ENCODE results near the gene MBNL2. TPM values are rescaled to one million over a fixed set of nuclear protein-coding genes. Genes with fewer than 3 reads are reported as not detected.

The MBNL2 gene
- total and polyA plus RNA-seq, 2 of the 13 experiments (the other 11 are each of a cell fraction or from before 2014, with no cell fraction given): 30.8 to 59.0 TPM

- TF ChIP-seq POGK (CRISPR knock-in tag; conservative IDR thresholded peaks at IDR 0.05) (0 out of 2 replicates have a peak, but pooled peaks have one; percentile 53), WIZ (CRISPR knock-in tag; IDR thresholded peaks at IDR 0.05) (no peak), MIER2 (CRISPR knock-in tag; IDR thresholded peaks at IDR 0.05) (no peak), ZNF331 (CRISPR knock-in tag; IDR thresholded peaks at IDR 0.05) (peak; percentile 15), ZNF547 (CRISPR knock-in tag; IDR thresholded peaks at IDR 0.05) (no peak), ZFP62 (CRISPR knock-in tag; IDR thresholded peaks at IDR 0.05) (no peak), ZNF614 (CRISPR knock-in tag; IDR thresholded peaks at IDR 0.05; ENCODE audit: borderline replicate concordance) (no peak), BCLAF1 (IDR thresholded peaks at IDR 0.05) (no peak), SCMH1 (CRISPR knock-in tag; IDR thresholded peaks at IDR 0.05; ENCODE audit: borderline replicate concordance) (no peak), ZNF124 (CRISPR knock-in tag; IDR thresholded peaks at IDR 0.05) (no peak), SUZ12 (IDR thresholded peaks at IDR 0.05; ENCODE audit: low read depth, low read length) (no peak), ZNF883 (CRISPR knock-in tag; IDR thresholded peaks at IDR 0.05; ENCODE audit: not compliant biosample characterization) (no peak), DZIP1 (CRISPR knock-in tag; IDR thresholded peaks at IDR 0.05) (no peak), ZNF75D (CRISPR knock-in tag; IDR thresholded peaks at IDR 0.05; ENCODE audit: borderline replicate concordance) (no peak), MAFG (CRISPR knock-in tag; IDR thresholded peaks at IDR 0.05) (no peak), ELK4 (CRISPR knock-in tag; IDR thresholded peaks at IDR 0.05; ENCODE audit: borderline replicate concordance) (no peak), ZMAT3 (CRISPR knock-in tag; conservative IDR thresholded peaks at IDR 0.05) (no peak), GATAD2A (CRISPR knock-in tag; IDR thresholded peaks at IDR 0.05) (peak; percentile 92), ZNF530 (CRISPR knock-in tag; IDR thresholded peaks at IDR 0.05; ENCODE audit: low read depth) (no peak), HNRNPL (IDR thresholded peaks at IDR 0.05; ENCODE audit: low read depth, low read length) (no peak), GATAD1 (CRISPR knock-in tag; IDR thresholded peaks at IDR 0.05) (peak; percentile 53; the same call in 1 of the 2 replicates), ZNF501 (CRISPR knock-in tag; IDR thresholded peaks at IDR 0.05) (no peak), ZSCAN12 (CRISPR knock-in tag; IDR thresholded peaks at IDR 0.05) (no peak)
These were observed 52.9 kb downstream of the MBNL2 start (continued) for GRCh38 chr13:97274829-97275649.
